Stimulated activated CD4-positive, alpha-beta T cell treated with anti-CD3 and anti-CD28 coated beads, Interleukin-15, amount 100 ng/mL, for 1 hour (primary cell): ENCODE data around the gene NFKB2.

ENCODE experiments used
- DNase-seq, 2 donors: peaks; one replicate each; pipeline ENCODE4 v3.0.0-alpha.2; 2020; ENCODE audit warnings: low read depth in 1 of 2, low spot score in 1 of 2

Gene NFKB2

DNA sequence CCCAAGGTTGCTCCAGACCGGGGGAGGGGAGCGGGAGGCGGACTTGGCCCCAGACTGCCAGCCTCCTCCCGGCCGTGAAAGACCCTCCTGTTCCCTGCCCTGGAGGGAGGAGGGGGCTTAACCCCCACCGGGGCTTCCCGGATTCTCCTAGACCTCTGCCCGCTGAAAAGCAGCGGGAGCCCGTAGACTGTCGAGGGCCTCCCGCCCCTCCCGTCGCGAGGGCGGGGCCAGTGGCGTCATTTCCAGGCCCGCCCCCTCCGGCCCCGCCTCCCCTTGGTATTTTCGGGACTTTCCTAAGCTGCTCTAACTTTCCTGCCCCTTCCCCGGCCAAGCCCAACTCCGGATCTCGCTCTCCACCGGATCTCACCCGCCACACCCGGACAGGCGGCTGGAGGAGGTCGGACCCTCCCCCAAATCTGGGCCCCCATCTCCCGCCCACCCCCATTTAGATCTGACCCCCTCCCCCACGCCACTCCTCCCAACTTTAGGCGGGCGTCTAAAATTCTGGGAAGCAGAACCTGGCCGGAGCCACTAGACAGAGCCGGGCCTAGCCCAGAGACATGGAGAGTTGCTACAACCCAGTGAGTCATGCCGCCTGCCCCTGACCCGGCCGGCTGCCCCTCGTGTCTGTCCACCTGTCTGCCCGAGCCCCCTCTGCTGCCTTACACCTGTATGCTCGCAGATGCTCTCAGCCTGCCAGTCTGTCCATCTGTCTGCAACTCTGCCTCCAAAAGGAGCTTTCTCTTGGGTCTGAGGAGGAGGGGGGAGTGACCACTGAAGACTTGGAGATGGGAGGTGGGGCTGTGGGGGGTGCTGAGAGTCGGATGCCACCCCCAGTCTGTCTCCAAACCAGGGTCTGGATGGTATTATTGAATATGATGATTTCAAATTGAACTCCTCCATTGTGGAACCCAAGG is at the start of gene NFKB2:
TSS of gene NFKB2 (plus strand) at position 306 of the 917 bp plus-strand sequence. CDS start at position 561, 255 bp downstream.
- DNase-seq, result peak; percentile 92 to 93

DNA sequence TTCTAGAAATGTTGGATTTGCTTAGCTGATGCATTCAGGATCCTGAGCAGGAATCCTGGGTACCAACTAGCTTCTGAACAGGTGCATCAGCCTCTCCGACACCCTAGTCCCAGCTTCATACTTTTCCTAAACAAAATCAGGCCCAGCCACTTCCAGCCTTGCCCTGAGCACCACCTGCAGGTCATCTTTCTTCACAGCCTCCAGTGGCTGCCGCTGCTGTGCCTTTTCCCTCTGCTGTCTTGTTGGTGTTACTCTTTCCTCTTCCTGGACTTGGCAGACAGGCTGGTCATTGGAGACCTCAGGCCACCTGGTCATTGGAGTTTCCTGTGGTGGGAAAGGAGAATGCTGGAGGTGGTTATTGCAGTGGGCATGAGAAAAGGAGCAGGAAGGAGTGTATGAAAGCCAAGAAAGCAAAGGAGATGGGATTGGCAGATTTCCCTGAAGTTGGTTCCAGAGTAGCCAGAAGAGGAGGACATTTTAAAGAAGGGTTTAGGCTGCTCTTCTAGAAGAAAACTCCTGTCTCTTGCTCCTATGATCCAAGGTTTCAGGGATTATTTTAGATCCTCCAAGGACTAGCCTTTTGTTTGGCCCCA is 48.2 kb upstream of the NFKB2 start:
- peak in 1 of 2 donors; percentile 3 for DNase-seq

DNA sequence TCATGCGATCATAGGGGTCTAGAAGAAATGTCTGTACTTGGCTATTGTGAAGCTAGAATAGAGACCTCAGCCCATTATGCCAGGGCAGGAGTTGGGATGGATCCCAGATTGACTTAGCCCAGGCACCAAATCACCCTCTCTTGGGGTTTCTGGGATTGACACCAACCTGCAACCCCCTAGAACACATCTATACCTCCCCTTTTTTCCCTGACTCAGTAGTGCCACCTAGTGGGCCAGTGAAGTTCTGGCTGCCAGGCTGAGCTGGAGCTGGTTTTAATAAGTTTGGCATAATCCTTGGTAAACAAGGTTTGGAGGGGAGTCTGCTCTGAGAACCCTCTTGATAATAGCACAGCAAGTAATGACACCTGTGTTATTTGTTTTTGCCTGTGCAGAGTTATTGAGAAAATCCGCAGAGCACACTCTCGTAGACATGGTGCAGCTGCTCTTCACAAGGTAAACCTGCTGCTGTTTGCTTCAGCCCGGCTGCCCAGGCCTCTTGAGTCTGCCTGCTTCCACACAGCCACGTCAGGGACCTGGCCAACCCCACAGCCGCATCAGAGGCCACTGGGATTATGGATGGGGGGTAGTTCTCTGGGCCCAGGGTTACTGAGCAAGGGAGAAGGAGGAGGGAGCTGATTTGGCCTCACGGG is 43.3 kb upstream of the NFKB2 start:
- DNase-seq, result peak; percentile 37 to 50

DNA sequence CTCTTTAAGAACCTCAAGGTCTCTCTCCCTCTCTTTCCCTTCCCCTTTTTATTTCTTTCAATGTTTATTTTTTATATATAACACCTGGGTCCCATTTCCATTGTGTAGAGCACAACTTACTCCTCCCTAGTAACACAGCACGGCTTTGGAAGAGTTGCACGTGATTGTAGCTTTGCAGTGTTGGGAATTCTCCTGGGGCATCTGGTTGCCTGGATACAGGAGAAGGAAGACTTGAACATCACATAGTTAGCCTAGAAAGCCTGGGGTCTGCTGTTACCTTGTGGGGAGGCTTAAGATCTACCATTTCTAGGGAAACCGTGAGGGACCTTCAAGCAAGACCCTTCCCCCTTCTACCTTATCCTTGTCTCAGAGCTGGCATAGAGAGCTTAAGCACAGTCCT is 41.1 kb upstream of the NFKB2 start:
- DNase-seq, result no peak

DNA sequence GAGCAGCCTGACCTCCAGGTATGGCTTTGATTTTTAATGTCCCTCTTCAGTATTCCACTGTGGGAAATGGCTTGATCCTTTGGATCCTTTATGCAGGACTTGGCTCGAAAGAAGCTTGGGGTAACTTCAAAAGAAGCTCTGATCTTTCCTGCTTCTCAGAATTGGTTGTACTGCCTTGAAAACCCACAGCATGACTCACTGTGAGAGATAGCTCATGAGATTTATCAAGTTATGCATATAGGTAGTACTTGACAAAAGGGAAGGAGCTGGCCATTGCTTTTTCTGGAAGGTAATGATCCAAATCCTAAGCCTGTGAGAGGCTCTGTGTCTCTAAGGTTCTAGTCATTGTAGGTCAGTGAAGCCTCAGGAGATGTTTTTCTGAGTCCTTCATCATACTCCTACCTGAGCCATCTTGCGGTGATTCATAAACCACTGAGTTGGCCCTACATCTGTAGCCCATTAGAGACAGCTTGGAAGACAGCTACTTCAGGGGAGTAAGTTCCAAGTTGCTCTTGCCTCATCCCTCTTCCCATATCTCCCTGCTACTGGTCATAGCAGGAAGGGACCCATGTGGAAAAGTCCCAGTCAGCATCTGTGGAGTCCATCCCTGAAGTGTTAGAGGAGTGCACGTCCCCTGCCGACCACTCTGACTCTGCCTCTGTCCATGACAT is 36.7 kb upstream of the NFKB2 start:
- no peak for DNase-seq

DNA sequence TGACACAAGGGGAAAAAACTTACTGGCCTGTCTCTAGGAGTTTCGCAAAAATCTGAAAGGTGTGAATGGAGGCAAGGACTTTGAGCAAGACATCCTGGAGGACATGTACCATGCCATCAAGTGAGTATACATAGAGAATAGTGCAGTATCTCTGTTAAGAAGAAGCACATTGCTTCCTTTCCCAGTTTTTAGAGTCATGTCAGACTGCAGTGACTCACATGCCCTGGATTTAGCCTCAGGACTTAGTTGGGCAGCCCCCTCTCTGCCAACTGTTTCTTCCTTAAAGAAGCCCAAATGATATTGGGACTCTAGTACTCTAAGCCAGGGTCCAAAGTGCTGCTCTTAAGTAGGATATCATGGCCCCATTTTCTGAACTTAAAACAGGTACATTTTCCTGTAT is 28.1 kb upstream of the NFKB2 start:
- no peak for DNase-seq

DNA sequence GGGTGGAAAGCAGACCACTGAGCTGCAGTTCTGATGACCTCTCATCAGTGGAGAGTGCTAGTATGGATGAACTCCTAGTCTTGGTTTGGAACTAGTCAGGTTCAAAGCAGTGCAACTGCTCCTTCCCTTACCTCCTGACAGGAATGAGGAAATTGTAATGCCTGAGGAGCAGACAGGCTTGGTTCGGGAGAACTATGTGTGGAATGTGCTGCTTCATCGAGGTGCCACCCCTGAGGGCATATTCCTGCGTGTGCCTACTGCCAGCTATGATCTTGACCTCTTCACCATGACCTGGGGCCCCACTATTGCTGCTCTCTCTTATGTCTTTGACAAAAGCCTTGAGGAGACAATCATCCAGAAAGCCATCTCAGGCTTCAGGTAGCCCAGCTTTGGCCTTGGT is 27.4 kb upstream of the NFKB2 start:
- DNase-seq, result no peak

DNA sequence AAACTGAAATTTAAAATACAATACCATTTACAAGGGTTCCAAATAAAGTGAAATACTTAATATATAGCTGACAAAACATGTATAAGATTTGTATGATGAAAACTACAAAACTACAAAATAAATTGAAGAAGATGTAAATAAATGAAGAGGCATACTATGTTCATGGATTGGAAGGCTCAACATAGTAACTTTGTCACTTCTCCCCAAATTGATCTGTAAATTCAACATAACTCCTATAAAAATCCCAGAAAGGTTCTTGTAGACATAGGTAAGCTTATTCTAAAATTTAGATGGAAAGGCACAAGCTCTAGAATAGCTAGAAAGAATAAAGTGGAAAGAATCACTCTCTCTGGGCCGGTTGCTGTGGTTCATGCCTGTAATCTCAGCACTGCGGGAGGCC is 24.2 kb upstream of the NFKB2 start:
- DNase-seq, result no peak

DNA sequence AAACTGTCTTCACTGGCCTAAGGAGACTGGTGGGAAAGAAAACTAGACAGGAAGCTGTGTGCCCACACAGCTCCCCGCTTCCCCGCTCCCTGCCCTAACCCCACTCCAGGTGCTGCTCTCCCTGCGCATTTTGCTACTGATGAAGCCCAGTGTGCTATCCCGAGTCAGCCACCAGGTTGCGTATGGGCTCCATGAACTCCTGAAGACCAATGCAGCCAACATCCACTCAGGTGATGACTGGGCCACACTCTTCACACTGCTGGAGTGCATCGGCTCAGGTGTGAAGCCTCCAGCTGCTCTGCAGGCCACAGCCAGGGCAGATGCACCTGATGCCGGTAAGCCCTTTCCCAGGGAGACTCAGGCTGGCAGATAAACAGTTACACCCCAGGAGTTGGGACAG is 20.3 kb upstream of the NFKB2 start:
- no peak for DNase-seq

DNA sequence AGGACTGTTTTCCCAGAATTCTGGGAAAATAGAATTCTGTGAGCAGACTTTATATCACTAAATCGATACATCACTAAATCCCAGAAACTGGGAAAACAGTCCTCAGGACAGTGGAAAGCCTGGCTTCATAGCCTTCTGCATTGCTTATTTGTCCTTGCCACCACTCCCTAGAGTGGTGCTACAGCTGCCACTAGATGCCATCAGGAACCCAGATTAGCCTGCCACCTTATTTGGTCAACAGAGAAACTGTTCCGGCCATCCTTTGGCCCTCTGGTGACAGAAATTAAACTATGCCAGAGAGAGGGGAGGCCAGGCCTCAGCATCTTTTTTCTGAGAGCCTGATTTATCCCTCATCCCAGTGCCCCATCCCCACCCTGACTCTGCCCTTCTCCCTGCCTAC is 19.6 kb upstream of the NFKB2 start:
- no peak for DNase-seq

DNA sequence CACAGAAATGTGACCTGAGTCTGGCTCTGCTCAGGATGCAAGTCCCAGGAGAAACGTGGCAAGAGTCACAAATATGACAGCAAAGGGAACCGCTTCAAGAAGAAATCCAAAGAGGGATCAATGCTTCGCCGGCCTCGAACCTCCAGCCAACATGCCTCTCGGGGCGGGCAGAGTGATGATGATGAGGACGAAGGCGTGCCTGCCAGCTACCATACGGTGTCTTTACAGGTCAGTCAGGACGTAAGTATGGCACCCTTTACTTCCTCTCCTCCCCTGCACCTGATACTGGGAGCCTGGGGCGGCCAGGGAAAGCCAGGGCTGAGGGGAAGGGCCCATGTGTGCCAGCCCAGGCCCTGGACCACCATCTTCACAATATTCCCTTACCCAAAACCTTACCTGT is 18.6 kb upstream of the NFKB2 start:
- DNase-seq, result no peak

DNA sequence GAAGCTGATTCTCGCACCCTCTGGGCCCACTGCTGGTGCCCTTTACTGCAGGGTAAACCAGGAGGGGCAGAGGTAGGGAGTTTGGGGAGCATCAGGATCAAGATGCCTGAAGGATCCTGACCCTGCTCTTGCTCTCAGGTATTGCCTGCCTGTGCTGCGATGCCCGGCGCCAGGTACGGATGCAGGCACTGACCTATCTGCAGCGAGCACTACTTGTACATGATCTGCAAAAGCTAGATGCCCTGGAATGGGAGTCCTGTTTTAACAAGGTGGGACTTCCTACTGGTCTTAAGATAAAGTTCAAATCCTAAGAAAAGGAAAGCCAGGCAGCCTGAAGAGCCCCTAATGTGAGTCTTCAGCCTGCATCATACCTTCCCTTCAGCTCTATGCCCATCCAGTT is 16.1 kb upstream of the NFKB2 start:
- DNase-seq, result no peak

DNA sequence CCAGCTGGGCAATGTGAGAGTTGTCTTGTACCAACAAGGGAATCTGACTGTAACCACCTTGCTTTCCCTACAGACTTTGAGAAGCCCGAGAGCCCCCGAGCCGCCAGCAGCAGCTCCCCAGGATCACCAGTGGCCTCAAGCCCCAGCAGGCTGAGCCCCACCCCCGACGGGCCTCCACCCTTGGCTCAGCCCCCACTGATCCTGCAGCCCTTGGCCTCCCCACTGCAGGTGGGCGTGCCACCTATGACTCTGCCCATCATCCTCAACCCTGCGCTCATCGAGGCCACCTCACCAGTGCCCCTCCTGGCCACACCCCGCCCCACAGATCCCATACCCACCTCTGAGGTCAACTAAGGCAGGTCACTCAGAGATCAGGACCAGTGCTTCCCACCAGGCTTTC is 13.5 kb upstream of the NFKB2 start:
- DNase-seq, result no peak

DNA sequence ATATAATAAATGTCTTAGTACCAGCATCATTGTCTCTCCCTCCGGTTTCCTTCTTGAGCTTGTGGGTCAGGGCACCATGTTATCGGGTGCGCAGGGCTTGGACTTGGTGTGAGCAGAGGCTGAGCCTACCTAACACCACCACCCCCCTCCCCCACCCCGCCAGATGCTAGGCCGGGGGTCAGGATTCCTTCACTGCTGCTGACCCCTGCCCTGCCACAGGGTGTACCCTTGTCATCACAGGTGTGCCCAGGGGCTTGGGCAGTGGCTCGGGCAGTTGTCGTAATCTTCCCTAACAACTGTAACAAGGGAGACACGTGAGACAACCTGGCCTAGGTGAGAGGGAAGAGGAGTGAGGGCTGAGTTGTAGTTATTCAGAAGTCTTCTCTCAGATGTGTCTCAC is 12.6 kb upstream of the NFKB2 start:
- DNase-seq, result no peak

DNA sequence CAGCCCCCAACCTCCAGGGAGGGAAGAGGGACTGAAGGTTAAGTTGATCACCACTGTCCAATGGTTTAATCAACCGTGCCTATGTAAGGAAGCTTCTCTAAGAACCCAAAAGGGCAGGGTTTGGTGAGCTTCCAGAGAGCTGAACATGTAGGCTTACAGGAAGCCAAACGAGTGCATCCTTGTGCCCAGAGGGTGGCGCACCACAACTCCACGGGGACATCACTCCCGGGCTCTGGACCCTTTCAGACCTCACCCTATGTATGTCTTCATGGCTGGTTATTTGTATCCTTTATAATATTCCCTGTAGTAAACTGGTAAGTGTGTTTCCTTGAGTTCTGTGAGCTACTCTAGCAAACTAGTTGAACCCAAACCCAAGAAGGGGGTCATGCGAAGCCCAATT is 11.5 kb upstream of the NFKB2 start:
- DNase-seq, result no peak

DNA sequence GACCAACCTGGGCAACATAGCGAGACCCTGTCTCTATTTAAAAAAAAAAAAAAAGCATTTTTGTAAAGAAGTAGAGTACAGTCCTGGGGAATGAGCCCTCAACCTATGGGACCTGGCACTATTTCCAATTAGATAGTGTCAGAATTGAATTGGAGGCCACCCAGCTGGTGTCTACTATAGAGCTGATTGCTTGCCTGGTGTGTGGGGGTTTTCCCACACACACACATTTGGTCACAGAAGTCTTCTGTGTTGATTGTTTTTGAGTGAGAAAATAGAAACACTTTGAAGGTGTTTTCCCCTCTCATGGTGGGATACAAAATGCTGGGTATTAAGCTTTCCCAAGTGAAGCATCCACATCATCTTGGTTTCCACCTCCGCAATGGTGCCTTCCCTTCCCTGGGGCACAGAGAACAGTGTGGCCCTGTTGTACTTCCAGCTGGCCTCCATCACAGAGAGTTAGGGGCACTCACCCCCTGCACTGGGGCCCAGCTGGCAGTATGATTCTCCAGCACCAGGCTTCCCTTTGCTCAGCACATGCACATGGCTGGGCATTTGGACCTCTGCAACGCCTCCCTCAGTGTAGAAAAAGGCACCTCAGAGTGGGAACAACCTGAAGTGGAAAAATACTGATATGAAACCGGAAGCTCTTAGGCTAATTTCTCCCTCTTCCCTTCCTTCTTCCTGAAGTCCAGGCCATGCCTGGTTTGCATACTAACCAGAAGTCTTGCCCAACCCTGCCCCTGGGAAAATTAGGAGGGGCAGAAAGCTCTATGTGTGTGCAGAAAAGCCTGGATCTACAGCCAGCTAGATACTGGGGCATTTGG is 10.7 kb upstream of the NFKB2 start:
- no peak for DNase-seq

DNA sequence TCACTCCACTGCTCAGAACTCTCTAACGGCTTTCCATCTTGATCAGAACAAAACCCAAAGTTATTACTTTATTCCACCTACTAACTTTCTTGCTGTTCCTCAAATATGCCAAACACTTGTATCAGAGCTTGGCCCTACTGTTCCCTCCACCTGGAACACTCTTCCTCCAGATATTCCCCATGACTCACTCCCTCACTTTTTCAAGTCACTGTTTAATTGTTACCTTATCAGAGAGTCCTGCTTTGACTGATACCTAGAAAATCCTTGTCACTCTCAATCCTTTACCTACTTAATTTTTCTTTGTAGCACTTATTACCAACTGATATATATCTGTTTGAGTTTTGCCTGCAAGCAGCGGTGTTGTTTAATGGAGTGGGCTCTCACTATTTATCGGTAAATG is 5.6 kb upstream of the NFKB2 start:
- no peak for DNase-seq

DNA sequence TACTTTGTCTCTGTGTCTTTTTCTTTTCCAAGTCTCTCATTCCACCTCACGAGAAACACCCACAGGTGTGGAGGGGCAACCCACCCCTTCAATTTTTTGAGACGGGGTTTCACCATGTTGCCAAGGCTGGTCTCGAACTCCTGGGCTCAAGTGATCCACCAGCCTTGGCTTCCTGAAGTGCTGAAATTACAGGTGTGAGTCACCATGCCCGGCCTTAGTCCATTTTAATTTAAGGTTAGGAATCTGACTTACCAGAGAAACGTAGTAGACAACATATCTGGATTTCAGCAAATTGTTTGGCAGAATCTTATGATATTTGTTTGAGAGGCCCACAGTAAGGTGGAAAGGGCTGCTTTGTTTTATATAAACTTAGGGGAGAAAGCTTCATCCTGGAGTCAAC is 3.2 kb upstream of the NFKB2 start:
- DNase-seq, result no peak

DNA sequence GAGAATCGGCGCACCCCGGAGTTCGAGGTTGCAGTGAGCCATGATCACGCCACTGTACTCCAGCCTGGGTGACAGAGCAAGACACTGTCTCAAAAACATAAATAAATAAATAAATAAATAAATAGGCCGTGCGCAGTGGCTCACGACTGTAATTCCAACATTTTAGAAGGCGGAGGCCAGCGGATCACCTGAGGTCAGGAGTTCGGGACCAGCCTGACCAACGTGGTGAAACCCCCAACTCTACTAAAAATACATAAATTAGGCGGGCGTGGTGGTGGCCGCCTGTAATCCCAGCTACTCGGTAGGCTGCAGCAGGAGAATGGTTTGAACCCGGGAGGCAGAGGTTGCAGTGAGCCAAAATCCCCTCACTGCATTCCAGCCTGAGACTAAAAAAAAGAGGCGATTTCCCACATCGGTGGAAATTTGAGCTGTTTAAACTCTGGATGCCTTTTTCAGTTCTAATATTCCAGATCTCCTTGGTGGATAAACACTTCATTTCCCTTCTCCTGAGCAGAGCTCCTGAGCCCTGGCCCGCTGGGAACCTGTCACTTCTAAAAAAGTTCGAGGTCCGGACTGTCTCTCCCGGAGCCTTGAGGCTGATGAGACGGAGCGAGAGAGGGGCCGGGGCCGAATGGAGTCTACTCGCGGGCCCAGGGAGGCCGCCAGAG is 2.0 kb upstream of the NFKB2 start:
- DNase-seq, result no peak

DNA sequence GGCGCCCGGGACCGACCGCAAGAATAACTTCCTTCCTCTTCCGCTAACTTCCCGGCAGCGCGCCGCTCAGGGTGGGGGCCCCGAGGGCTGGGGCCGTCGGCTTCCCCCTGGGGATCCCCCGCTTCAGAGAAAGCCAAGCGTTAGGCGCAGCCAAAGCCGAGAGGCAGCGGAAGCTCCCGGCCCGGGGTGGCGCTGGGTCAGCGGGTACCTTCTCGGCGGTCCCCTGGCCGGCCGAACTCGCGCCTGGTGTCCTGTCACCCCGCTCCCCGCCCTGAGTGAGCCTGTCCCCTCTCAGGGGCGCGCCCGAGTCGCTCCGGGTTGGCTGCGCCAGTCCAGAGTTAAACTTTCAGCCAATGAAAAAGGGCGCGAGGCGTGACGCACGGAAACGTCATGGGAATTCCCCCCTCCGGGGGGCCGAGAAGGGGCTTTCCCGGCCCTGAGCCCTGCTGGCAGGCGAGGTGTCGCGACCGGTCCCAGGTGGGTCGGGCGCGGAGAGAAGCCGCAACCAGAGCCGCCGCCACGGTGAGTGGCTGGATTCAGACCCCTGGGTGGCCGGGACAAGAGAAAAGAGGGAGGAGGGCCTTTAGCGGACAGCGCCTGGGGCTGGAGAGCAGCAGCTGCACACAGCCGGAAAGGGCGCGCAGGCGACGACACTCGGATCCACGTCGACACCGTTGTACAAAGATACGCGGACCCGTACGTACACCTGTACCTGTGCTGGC is 1.3 kb upstream of the NFKB2 start:
- peak; percentile 98 for DNase-seq
